Measurements from ENCODE around the gene RIPOR3.
"Not testable (repeated sequence)": the region's sequence is repeated elsewhere in the genome, so short reads cannot be mapped to it uniquely, and the experiment has no call there.

Gene RIPOR3

GRCh38 chr20:50551288-50551687 lies 140.1 kb downstream of the RIPOR3 start:
- no peak for DNase-seq (ENCODE audit: low read depth)

GRCh38 chr20:50550531-50550930 lies 140.8 kb downstream of the RIPOR3 start:
- no peak for DNase-seq (ENCODE audit: low read depth)

GRCh38 chr20:50548396-50548795 lies 142.9 kb downstream of the RIPOR3 start:
- no peak for DNase-seq (ENCODE audit: low read depth)

DNA sequence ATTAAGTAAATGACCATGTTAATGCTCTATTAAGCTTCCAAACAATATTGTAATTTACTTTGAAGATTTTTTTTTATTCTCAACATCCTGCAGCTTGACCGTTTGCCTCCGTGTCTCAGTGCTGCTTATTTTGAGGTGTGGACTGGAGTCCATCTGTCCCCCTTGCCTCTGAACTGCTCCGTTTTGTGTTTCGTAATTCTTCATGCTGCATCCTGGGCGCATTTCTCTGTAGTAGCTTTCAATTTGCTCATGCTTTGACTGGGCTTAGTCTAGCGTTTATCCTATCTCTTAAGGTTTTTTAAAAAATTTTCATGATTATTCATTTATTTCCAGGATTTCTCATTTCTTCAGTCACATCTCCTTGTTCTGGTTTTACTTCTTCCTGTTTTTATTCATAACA lies 143.4 kb downstream of the RIPOR3 start:
- DNase-seq (ENCODE audit: low read depth): no peak

- DNase-seq (ENCODE audit: low read depth): no peak
Measured at GRCh38 chr20:50546729-50547314, 144.5 kb downstream of the RIPOR3 start.

DNA sequence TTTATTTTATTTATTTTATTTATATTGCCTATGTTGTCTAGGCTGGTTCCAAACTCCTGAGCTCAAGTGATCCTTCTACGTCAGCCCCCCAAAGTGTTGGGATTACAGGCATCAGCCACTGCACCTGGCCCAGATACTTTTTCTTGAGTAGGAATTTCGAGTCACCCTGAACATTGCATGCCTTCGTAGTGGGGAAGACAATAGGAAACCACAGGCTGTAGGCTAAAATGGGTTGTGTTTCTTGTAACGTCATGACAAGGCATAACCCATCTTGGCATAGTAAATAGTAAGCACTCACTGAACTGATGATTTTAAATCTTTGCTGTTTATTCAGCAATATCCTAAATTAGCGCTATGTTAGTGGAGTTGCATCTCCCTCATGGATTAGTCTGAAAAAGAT lies 146.2 kb downstream of the RIPOR3 start:
- DNase-seq (ENCODE audit: low read depth): no peak

DNA sequence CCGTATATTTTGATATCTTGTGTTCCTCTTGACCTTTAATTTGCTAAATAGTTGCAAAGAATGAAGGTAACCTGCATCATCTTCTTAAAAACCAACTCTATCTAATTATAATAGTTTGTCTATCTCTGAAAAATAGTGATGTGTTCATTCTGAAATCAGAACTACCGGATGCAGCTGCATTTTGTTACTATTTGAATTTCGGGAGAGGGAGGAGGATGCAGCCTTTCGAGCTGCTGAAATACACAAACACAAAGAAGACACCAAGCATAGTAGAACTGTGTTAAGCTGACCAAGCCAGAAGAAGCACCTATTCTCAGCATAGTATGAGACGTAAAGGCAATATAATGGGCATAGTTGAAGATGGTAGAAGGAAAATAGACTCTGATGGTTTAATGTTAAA lies 148.0 kb downstream of the RIPOR3 start:
- no peak for DNase-seq (ENCODE audit: low read depth)

DNA sequence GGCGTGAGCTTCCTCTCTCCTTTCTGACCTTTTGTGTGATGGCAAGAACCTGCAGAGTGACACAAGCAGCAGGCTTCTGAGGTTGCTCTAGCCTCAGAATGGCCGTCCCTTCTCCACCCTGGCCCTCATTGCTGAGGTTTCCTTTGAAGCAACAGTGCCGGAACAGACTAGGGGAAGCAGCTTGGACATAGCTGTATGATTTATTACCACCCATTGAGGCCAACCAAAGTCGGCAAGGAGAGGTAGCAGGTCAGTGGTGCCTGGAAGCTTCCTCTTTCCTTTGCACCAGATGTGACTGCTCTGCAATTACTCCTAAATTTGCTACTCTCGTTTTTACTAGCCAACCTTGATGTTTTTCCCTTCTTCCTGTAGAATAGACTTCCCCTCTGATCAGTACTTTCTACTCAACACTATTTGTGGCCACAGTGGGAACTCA lies 149.7 kb downstream of the RIPOR3 start:
- DNase-seq (ENCODE audit: low read depth): no peak

- DNase-seq (ENCODE audit: low read depth): no peak
Measured at GRCh38 chr20:50540620-50541605, 150.4 kb downstream of the RIPOR3 start.

GRCh38 chr20:50539798-50540197 lies 151.5 kb downstream of the RIPOR3 start:
- not testable (repeated sequence) for DNase-seq (ENCODE audit: low read depth)

DNA sequence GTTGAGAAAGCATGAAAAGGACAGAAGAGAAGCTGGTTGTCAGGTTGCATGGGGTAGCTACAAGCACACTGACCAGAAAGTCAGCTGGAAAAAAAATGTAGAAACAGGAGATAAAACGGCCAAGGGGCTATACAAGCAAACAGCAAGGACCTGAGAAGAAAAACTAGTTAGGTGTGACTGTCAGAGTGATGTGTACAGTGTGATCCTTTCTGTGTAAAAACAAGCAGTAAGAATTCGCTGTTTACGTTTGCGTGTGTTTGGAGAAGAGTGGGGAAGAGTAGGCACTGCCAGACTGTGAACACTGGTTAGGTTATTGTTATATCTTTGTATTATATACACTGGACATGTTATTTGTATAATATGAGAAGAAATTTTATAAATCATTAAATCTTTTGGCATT lies 153.1 kb downstream of the RIPOR3 start:
- DNase-seq (ENCODE audit: low read depth): no peak

DNA sequence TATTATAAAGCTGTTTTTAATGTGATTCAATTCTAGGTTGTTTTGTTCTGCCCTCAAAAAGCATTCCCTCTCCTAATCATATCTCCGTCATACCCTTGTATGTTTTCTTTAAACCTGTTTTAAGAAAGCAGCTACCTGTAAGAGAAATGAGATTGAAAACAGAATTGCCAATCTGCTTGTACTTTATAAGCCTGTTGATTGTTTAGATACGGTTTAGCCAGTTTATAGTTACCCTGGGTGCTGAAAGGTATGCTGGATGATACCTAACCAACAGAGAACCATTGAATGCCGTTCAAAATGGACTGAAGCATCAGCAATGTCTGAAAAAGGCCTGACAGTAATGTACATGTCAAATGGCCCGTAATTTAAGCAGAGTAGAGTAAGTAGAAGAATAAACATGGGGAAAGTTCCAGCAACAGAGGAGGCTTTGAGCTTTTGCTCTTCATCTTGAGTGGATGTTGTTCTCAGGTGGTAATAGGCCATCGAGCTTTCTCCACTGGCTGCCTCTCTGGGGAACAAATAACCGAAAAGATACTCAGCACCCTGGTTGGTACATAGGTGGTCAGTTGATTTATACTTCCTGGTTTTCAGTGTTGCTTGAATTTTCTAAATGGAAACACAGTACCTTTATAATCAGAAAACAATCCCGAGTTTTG lies 153.7 kb downstream of the RIPOR3 start:
- DNase-seq (ENCODE audit: low read depth): no peak

GRCh38 chr20:50536333-50536732 lies 155.0 kb downstream of the RIPOR3 start:
- no peak for DNase-seq (ENCODE audit: low read depth)
